ENCODE data around the gene CCDC85C.

DNA sequence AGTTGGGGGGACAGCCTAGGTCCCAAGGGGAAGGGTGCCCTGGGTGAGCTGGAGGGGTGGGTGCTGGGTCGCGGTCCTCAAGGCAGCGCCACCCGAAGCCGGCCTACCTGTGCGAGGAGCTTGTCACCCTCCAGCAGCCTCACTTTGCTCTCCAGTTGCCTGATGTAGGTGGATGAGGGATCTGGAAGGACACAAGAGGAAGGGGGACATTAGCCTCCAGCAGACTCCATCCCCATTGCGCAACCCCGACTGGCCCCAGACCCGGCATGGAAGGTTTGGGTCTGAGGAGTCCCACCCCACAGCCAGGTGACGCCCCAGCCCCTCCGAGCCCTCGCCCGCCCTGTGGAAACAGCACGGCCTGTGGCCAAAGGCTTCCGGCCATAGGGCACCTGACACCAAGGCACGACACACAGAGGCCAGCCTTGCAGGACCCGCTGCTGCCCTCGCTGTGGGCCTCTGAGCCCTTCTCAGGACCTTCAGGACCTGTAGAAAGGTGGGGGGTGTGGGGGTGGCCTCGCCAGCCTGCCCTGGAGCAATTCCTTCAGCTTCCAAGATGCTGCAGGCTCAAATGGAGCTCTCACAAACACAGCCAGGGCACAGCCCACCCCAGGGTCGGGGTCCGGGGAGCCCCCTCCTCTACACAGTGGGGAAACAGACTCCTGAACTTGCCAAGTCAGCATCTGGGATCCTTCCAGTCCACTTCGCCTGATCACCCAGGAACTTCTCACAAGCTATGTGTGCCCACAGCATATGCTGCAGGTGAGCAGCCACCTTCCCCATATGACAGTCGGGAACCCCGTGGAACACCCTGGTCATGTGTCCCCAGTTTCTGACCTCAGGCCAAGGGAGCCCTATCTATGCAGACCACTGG is 67.9 kb downstream of the CCDC85C start:
- TF ChIP-seq RAD21 (IDR thresholded peaks at IDR 0.05; ENCODE audit: low read length): no peak
- TF ChIP-seq, protein P1, sequence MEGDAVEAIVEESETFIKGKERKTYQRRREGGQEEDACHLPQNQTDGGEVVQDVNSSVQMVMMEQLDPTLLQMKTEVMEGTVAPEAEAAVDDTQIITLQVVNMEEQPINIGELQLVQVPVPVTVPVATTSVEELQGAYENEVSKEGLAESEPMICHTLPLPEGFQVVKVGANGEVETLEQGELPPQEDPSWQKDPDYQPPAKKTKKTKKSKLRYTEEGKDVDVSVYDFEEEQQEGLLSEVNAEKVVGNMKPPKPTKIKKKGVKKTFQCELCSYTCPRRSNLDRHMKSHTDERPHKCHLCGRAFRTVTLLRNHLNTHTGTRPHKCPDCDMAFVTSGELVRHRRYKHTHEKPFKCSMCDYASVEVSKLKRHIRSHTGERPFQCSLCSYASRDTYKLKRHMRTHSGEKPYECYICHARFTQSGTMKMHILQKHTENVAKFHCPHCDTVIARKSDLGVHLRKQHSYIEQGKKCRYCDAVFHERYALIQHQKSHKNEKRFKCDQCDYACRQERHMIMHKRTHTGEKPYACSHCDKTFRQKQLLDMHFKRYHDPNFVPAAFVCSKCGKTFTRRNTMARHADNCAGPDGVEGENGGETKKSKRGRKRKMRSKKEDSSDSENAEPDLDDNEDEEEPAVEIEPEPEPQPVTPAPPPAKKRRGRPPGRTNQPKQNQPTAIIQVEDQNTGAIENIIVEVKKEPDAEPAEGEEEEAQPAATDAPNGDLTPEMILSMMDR (IDR thresholded peaks at IDR 0.05): no peak
- TF ChIP-seq EP300 (IDR thresholded peaks at IDR 0.05; ENCODE audit: borderline replicate concordance in 1 of 2, low read depth in 1 of 2, low read length in 1 of 2): no peak
- no peak for TF ChIP-seq EZH2phosphoT487 (IDR thresholded peaks at IDR 0.05; ENCODE audit: borderline replicate concordance, low read depth)
- TF ChIP-seq CHD2 (IDR thresholded peaks at IDR 0.05; ENCODE audit: low read length, partially characterized antibody): no peak
- TF ChIP-seq FOSL2 (IDR thresholded peaks at IDR 0.05; ENCODE audit: borderline replicate concordance, low read depth): no peak
- no peak for TF ChIP-seq RXRA (IDR thresholded peaks at IDR 0.05; ENCODE audit: borderline replicate concordance, low read depth)
- TF ChIP-seq REST (IDR thresholded peaks at IDR 0.05; ENCODE audit: low read depth, low read length): no peak
- TF ChIP-seq POLR2AphosphoS5 (IDR thresholded peaks at IDR 0.05; ENCODE audit: low read depth, low read length): no peak
- no peak for TF ChIP-seq TAF1 (IDR thresholded peaks at IDR 0.05; ENCODE audit: borderline replicate concordance, low read depth, low read length)
- TF ChIP-seq, protein P2, sequence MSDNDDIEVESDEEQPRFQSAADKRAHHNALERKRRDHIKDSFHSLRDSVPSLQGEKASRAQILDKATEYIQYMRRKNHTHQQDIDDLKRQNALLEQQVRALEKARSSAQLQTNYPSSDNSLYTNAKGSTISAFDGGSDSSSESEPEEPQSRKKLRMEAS (IDR thresholded peaks at IDR 0.05; ENCODE audit: low read depth): no peak
- TF ChIP-seq TCF12 (IDR thresholded peaks at IDR 0.05): no peak
- TF ChIP-seq SIN3A (IDR thresholded peaks at IDR 0.05; ENCODE audit: borderline replicate concordance, low read depth, low read length): no peak
- TF ChIP-seq GATA2 (CRISPR knock-in tag; IDR thresholded peaks at IDR 0.05): no peak
